GM10847 (cell line): ENCODE data around the gene ADARB2.

Source experiments
- POLR2A ChIP-seq: IDR thresholded peaks from 2 replicates; pipeline ENCODE4 v1.6.1; 2011; ENCODE audit not compliant: insufficient read length; ENCODE audit errors: extremely low read depth

ADARB2 gene

DNA sequence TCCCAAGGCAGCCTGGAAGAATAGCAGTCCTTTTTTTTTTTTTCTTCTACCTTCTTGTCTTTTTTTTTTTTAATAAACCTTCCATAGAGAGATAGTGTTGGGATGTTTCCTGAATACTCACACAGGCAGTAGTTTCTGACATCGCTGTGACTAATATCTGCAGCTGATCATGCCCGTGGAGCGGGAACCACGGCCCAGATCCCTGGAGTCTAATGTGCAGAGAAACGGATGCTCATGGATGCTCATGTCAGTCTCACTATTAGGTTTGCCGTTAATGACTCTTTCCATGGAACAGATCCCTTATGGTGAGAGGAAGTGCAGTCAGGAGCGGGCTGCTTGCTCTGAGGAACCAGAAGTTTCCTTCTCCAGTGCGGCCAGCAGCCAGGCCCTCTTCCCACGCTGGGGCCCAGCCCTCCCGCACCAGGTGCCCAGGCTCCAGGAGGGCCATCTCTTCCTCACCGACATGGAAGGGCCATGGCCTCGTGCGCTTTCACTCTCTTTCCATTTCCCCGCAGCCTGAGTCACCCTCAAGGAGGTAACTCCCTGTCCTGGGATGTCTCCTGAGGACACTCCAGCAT is 548.7 kb downstream of the ADARB2 start:
- no peak for TF ChIP-seq POLR2A

GRCh38 chr10:1187855-1188557 is 549.3 kb downstream of the ADARB2 start:
- no peak for TF ChIP-seq POLR2A

DNA sequence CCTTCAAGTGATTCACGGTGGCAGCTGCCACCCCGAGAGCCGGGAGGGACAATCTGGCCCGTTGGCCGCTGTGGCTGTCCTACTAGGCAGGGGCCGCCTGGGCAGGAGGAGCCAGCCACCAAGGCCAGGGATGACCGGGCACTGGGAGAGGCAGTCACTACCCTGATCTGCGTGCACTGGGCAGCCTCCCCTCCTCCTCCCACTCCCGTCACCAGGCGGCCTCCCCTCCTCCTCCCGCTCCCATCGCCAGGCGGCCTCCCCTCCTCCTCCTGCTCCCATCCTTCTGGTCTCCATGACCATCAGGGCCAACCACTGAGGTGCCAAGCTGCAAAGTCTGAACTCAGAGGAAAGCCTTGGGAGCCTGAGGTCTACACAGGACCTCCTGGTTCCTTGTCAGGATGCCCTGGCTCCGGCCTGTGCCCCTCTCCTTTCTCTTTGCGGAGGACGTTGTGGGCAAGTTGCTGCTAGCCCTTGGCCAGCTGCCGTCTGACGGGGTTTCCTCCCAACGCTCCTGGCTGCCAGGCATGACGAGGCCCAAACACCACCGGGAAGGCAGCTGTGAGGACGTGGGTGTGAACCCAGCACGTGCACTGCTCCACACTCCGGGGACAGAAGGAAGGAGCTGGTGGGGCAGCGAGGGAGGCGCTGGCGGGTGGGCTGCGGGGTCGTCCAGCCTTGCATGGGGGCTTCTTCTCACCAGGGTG is 550.0 kb downstream of the ADARB2 start:
- TF ChIP-seq POLR2A = no peak

DNA sequence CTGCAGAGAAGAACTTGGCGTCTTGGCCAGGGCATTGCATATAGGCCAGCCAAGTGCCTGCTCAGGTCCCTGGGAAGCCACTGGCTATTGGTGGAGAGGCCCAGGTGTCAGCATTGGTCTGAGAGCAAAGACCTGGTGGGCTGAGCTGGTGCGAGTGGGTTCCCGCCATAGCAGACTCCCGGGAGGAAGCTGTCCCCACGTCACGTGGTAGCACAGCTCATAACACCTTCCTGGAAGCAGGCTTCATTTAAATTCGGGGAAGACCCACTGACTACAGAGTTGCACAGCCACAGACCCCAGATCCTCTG is 550.7 kb downstream of the ADARB2 start:
- no peak for TF ChIP-seq POLR2A

DNA sequence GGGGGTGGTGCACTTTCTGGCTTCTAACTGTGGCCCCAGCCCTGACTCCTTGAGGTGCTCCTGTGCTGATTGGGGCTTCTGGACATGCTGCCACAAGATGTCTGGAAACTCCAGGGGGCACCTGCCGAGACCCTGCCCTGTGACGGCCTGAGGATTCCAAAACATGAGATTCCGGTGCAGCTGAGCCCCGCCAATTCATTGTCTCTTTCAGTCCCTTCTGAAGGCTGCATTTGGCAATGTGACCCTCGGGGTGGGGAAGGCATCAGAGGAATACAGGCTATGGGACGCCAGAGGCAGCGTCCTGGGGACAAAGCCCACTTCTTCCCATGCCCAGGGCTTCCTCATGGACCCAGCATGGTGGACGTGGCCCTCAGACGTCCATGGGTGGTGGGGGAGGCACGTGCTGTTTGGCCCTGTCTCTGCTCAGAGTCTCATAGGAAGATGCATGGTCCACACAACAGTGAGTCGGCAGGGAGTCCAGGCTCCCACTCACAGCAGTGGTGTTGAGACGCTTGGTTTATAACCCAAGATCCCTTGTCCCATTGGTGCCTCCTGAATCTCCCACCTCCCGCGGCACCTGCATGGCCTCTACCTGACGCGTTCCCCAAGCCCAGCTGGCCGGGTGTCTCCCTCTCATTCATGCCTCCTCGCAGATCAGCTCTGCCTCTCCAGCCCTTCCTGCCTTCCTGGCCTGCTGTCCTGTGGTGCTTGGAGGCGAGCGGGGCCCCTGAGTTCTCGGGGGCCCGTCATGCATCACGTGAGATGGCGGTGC is 551.2 kb downstream of the ADARB2 start:
- TF ChIP-seq POLR2A = no peak

GRCh38 chr10:1184541-1185430 is 552.5 kb downstream of the ADARB2 start:
- no peak for TF ChIP-seq POLR2A

GRCh38 chr10:1183701-1184100 is 553.6 kb downstream of the ADARB2 start:
- no peak for TF ChIP-seq POLR2A

DNA sequence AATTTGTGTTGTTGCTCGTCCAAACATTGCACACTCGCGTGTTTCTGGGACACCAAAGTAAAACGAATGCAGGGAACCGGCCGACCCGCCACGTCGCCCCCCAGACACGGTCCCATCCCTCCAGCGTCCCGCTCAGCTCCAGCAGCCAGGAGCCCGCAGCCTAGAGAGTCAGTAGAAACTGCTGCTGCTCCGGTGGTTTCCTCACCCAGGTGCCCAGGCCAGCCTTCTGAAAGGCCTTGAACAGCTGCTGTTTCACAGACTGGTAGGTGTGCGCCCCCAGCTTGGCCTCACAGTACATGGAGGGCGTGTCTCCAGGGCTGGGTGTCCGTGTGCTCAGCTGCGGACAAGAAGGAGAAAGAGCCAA is 554.3 kb downstream of the ADARB2 start:
- TF ChIP-seq POLR2A = no peak

- no peak for TF ChIP-seq POLR2A
Observed at GRCh38 chr10:1182280-1183032, 554.9 kb downstream of the ADARB2 start.

DNA sequence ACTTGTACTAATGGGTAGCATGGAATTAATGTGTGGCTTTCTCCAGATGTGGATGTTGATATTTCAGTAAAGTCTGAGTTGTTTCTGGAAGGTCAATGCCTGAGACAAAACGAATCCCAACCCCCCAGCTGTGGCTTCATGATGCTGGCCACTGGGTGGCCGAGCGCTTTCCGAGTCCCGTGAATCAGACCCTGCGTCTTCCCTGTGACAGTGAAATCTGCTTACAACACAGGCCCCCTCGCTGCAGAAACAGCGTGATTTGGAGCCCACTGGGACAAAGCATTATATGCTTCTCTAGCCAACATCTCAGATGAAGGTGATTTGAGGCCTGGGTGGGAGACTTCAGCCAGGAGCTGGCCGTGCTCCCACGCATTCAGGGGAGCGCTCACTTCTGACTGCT is 556.5 kb downstream of the ADARB2 start:
- no peak for TF ChIP-seq POLR2A

DNA sequence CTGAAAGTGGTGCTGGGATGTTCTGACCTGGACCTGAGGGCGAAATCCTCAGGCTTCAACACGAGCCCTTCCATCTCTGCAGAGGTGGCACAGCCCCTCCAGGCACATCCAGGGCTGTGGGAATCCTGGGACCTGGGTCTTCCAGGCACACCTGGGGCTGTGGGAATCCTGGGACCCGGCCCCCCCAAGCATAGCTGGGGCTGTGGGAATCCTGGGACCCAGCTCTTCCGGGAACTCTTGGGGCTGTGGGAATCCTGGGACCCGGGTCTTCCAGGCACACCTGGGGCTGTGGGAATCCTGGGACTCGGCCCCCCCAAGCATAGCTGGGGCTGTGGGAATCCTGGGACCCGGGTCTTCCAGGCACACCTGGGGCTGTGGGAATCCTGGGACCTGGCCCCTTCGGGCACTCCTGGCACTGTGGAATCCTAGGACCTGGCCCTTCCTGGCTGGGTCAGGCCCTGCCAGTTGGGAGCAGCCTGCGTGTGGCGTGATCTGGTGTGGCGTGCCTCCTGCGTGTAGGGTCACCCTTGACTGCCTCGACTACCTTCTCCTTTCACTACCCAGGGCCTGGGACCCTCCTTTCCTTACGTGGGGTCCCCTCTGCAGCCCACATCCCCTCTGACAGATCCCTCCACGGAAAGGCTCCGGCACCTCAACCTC is 557.1 kb downstream of the ADARB2 start:
- no peak for TF ChIP-seq POLR2A

- TF ChIP-seq POLR2A = no peak
Observed at GRCh38 chr10:1179346-1180070, 557.8 kb downstream of the ADARB2 start.

- TF ChIP-seq POLR2A = no peak
Observed at GRCh38 chr10:1178506-1178905, 558.8 kb downstream of the ADARB2 start.
